Bronchial epithelial cell (primary cell): ENCODE data around the gene SLC17A6. TPM values are rescaled to one million over a fixed set of nuclear protein-coding genes. Genes with fewer than 3 reads are reported as not detected.

Experiments used
- DNase-seq: peaks from one replicate; pipeline ENCODE4 v3.0.0-alpha.2; 2010; ENCODE audit warnings: low read depth
- FAIRE-seq: peaks from 2 replicates; lab custom pipeline; 2011; peaks lifted over from hg19 to GRCh38; lab: Jason Lieb, UNC
- H3K27me3 ChIP-seq: 2 replicates; pipeline ENCODE4 v1.5.1; 2011; ENCODE audit warnings: low read length; ENCODE audit not compliant: control insufficient read depth, insufficient read depth
- H3K36me3 ChIP-seq: 2 replicates; pipeline ENCODE4 v1.5.1; 2011; ENCODE audit warnings: low read length; ENCODE audit not compliant: control insufficient read depth, insufficient read depth
- H3K4me3 ChIP-seq: 2 replicates; pipeline ENCODE4 v1.5.1; 2011; ENCODE audit warnings: mild to moderate bottlenecking, low read depth, low read length, control low read depth
- total RNA-seq: library from RNA; depleted of rRNA; stranded (reverse); fragments of >200 nt; gene quantifications from 2 replicates; pipeline ENCODE4 v1.2.1, GENCODE V29; 2014
- TF ChIP-seq, protein P1 (sequence below): IDR thresholded peaks from 2 replicates; pipeline ENCODE4 v1.5.1; 2011; ENCODE audit warnings: mild to moderate bottlenecking, moderate library complexity, low read length, control low read depth, inconsistent platforms; ENCODE audit not compliant: insufficient read depth, severe bottlenecking

The SLC17A6 gene
- total RNA-seq, 1 donor from 2014 or later = not detected

DNA sequence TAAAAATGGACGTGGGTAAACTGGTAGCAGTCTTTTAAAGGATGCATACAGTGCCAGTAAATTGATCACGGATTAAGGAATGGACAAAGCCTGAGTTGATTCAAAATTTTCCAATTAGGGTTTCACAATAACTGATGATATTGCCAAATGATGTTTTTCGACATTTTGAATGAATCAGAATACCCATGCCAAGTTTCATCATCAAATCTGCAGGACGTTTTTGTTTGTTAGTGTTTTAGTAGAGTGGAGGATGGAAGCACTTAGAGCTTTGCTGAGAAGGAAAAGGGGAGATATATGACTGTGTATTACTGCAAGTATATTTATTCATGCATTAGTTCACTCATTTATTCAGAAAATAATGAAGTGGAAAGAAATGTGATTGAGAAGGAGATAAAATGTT lies 78.3 kb downstream of the SLC17A6 start:
- Histone ChIP-seq H3K27me3 (no peaks in the 10 kb centered on the region), H3K36me3 (no peaks in the 10 kb centered on the region), H3K4me3 (no peak overlapping the region)
- FAIRE-seq (no peak), DNase-seq (peak; percentile 3)
- TF ChIP-seq, protein P1, sequence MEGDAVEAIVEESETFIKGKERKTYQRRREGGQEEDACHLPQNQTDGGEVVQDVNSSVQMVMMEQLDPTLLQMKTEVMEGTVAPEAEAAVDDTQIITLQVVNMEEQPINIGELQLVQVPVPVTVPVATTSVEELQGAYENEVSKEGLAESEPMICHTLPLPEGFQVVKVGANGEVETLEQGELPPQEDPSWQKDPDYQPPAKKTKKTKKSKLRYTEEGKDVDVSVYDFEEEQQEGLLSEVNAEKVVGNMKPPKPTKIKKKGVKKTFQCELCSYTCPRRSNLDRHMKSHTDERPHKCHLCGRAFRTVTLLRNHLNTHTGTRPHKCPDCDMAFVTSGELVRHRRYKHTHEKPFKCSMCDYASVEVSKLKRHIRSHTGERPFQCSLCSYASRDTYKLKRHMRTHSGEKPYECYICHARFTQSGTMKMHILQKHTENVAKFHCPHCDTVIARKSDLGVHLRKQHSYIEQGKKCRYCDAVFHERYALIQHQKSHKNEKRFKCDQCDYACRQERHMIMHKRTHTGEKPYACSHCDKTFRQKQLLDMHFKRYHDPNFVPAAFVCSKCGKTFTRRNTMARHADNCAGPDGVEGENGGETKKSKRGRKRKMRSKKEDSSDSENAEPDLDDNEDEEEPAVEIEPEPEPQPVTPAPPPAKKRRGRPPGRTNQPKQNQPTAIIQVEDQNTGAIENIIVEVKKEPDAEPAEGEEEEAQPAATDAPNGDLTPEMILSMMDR = no peak

DNA sequence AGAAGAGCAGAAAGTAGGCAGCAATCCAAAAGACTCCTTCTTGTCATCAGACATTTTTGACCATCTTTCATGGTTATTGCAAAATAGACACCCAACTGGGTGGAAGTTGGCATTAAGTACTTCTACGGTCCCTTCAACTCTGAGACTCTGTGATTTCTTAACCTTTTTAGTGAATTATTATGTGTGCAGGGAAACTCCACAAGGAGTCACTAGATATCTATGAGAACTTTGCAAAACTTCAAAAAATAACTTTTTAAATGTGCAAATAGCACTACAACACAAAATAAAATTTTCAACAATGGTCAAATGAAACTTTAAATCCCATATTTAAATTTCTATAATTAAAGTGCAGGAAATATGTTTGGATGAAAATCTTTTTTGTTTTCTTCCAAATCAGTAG lies 88.7 kb downstream of the SLC17A6 start:
- DNase-seq (no peak), FAIRE-seq (no peak)
- no peak overlapping the region for H3K4me3 ChIP-seq

More for the DNA sequence above, 88.7 kb downstream of the SLC17A6 start:
- TF ChIP-seq, protein P1 = peak; percentile 18
- Histone ChIP-seq H3K27me3 (no peaks in the 10 kb centered on the region), H3K36me3 (no peaks in the 10 kb centered on the region)

Other genes with a start within 250 kb of the SLC17A6 start
- 0.13 and 0.26 TPM in 2 replicates for gene ANO5, start 145.3 kb upstream of the SLC17A6 start, total RNA-seq